MM.1S (cell line): ENCODE data around the gene MECP2.

Experiments
- DNase-seq: peaks from one replicate; pipeline ENCODE4 v3.0.0-alpha.2; 2015
- H2AFZ ChIP-seq: fragments of 300-600 bp; sonication (generic); 2 replicates; pipeline ENCODE4 v1.6.0; 2016; ENCODE audit warnings: antibody characterized with exemption, low read length
- H3F3A ChIP-seq: fragments of 300-600 bp; sonication (generic); 2 replicates; pipeline ENCODE4 v1.6.1; 2016; ENCODE audit warnings: mild to moderate bottlenecking, antibody characterized with exemption, low read length, moderate library complexity, mixed read lengths; ENCODE audit not compliant: insufficient read depth
- H3K27ac ChIP-seq: fragments of 300-600 bp; sonication (generic); 2 replicates; pipeline ENCODE4 v1.5.1; 2016; ENCODE audit warnings: mild to moderate bottlenecking, low read length
- H3K27me3 ChIP-seq: fragments of 300-600 bp; sonication (generic); replicated peaks from 2 replicates; pipeline ENCODE4 v1.6.0; 2016; ENCODE audit warnings: low read length; ENCODE audit not compliant: insufficient read depth
- H3K36me3 ChIP-seq: fragments of 300-600 bp; sonication (generic); replicated peaks from 2 replicates; pipeline ENCODE4 v1.6.1; 2016; ENCODE audit warnings: mild to moderate bottlenecking, low read length, mixed read lengths; ENCODE audit not compliant: insufficient read depth
- H3K4me1 ChIP-seq: fragments of 300-600 bp; sonication (generic); 2 replicates; pipeline ENCODE4 v1.6.1; 2016; ENCODE audit warnings: low read length, mixed read lengths
- H3K4me2 ChIP-seq: fragments of 300-600 bp; sonication (generic); 2 replicates; pipeline ENCODE4 v1.6.0; 2016; ENCODE audit warnings: low read depth, low read length
- H3K4me3 ChIP-seq: fragments of 300-600 bp; sonication (generic); 2 replicates; pipeline ENCODE4 v1.5.1; 2016; ENCODE audit warnings: low read length, mixed read lengths
- H3K79me2 ChIP-seq: fragments of 300-600 bp; sonication (generic); 2 replicates; pipeline ENCODE4 v1.6.1; 2016; ENCODE audit warnings: mixed run types, low read length, mixed read lengths
- H3K9ac ChIP-seq: fragments of 300-600 bp; sonication (generic); 2 replicates; pipeline ENCODE4 v1.6.1; 2016; ENCODE audit warnings: low read length, mixed read lengths
- H3K9me2 ChIP-seq: fragments of 300-600 bp; sonication (generic); replicated peaks from 2 replicates; pipeline ENCODE4 v1.6.1; 2016; ENCODE audit warnings: mild to moderate bottlenecking, low read length, mixed read lengths; ENCODE audit not compliant: insufficient read depth
- H3K9me3 ChIP-seq: fragments of 300-600 bp; sonication (generic); replicated peaks from 2 replicates; pipeline ENCODE4 v1.6.1; 2016; ENCODE audit warnings: mild to moderate bottlenecking, low read length, mixed read lengths; ENCODE audit not compliant: insufficient read depth
- H4K20me1 ChIP-seq: fragments of 300-600 bp; sonication (generic); 2 replicates; pipeline ENCODE4 v1.6.1; 2016; ENCODE audit warnings: mild to moderate bottlenecking, low read length, moderate library complexity, mixed read lengths; ENCODE audit not compliant: insufficient read depth
- CTCF ChIP-seq: fragments of 300-600 bp; sonication (generic); IDR thresholded peaks from 2 replicates; pipeline ENCODE4 v1.5.1; 2016; ENCODE audit warnings: antibody characterized with exemption, low read length, mixed read lengths
- EZH2 ChIP-seq: fragments of 300-600 bp; sonication (generic); optimal IDR thresholded peaks from 2 replicates; pipeline ENCODE3; 2017; ENCODE audit warnings: low read depth, mild to moderate bottlenecking, antibody characterized with exemption, low read length, mixed read lengths
- EZH2phosphoT487 ChIP-seq: fragments of 300-600 bp; sonication (generic); IDR thresholded peaks from 2 replicates; pipeline ENCODE4 v1.6.1; 2018; ENCODE audit warnings: antibody characterized with exemption, low read length

The MECP2 gene

GRCh38 chrX:154019061-154019621, 78.4 kb downstream of the MECP2 start:
- H3K36me3 ChIP-seq: no peaks in the 10 kb centered on the region
- H3K4me2 ChIP-seq: peak overlapping the region; percentile 75
- H3K79me2 ChIP-seq: peaks cover 56% of the 10 kb centered on the region
- H3K9ac ChIP-seq: peak overlapping the region; percentile 89
- H3K9me2 ChIP-seq: no peaks in the 10 kb centered on the region
- H3F3A ChIP-seq: peaks cover 7% of the 10 kb centered on the region; the same call in 1 of the 2 replicates
- no peaks in the 10 kb centered on the region for H3K27me3 ChIP-seq
- H2AFZ ChIP-seq: no peak overlapping the region
- H3K27ac ChIP-seq: peak overlapping the region; percentile 62; the same call in 1 of the 2 replicates
- no peak for DNase-seq
- peak overlapping the region; percentile 83 for H3K4me3 ChIP-seq
- H3K9me3 ChIP-seq: no peaks in the 10 kb centered on the region
- TF ChIP-seq EZH2 (no peak), EZH2phosphoT487 (no peak)
- H4K20me1 ChIP-seq: no peaks in the 10 kb centered on the region
- peaks cover 5% of the 10 kb centered on the region for H3K4me1 ChIP-seq

DNA sequence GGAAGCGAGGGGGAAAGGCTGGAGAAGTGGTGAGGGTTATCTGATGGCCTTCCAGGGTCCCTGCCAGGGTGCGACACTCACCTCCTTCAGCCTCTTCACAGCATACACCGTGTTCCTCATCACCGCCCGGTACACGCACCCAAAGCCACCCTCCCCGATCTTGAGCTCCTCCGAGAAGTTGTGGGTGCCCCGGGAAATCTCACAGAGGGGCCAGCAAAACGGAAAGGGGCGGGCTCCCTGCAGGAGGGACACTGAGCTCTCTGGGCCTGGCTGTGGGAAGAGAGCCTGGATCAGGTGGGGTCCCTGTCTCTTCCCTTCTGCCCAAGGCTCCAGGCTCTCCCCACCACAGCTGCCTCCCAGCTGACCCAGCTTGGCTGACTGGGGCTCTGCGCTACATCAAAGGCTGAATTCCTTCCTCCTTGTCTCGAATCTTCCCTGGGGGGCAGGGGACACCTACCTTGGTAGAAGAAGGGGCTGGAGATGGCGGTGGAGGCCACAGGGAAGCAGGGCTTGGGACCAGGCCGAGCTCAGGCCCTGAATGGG, 78.9 kb downstream of the MECP2 start:
- no peaks in the 10 kb centered on the region for H3K36me3 ChIP-seq
- H2AFZ ChIP-seq: no peak overlapping the region
- H3K9me2 ChIP-seq: no peaks in the 10 kb centered on the region
- peak overlapping the region; percentile 75 for H3K4me2 ChIP-seq
- TF ChIP-seq EZH2phosphoT487: no peak
- no peak for TF ChIP-seq CTCF
- no peak for TF ChIP-seq EZH2
- peaks cover 61% of the 10 kb centered on the region for H3K79me2 ChIP-seq
- H3K9ac ChIP-seq: peak overlapping the region; percentile 89
- peak overlapping the region; percentile 62; the same call in 1 of the 2 replicates for H3K27ac ChIP-seq
- peak overlapping the region; percentile 83 for H3K4me3 ChIP-seq
- peaks cover 9% of the 10 kb centered on the region for H3K4me1 ChIP-seq
- no peak for DNase-seq
- no peaks in the 10 kb centered on the region for H4K20me1 ChIP-seq
- H3F3A ChIP-seq: peaks cover 9% of the 10 kb centered on the region; the same call in 1 of the 2 replicates
- no peaks in the 10 kb centered on the region for H3K27me3 ChIP-seq
- no peaks in the 10 kb centered on the region for H3K9me3 ChIP-seq

DNA sequence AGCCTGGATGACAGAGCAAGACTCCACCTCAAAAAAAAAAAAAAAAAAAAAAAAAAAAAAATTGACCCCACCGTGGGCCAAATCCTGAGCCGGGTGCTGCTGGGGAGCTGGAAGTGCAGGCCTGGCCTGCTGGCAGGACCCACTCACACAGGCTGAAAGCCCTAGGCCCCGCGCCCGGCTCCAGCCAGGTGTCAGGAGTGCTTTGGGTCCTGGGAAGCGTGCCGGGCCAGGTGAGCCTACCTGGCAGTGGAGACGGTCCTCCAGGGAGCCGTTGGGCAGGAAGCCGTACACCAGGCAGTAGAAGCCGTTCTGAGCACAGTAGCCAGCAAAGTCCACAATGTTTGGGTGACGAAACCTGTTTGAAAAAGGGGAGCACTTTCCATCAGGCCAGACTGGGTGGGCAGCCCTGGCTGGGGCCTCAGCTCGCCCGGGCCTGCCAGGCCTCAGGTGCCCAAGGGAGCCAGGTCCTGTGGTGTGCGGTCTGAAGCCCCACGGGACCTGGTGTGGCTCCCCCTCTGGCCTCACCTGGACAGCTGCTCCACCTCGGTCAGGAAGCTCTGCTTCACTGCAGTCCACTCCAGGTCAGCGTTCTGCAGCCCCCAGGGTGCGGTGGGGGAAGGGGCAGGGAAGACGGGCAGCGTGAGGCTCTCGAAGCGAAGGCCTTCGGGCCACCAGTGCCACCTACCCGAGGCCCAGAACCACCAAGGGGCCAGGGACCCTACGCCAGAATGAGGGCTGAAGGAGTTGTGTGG, 79.6 kb downstream of the MECP2 start:
- Histone ChIP-seq H3K9me3 (no peaks in the 10 kb centered on the region), H3K9me2 (no peaks in the 10 kb centered on the region), H3K4me3 (peak overlapping the region; percentile 83), H3K27me3 (no peaks in the 10 kb centered on the region), H3K9ac (peak overlapping the region; percentile 89), H3K27ac (peak overlapping the region; percentile 62; the same call in 1 of the 2 replicates), H3F3A (peaks cover 10% of the 10 kb centered on the region; the same call in 1 of the 2 replicates), H3K79me2 (peaks cover 68% of the 10 kb centered on the region), H3K4me2 (peak overlapping the region; percentile 75), H3K4me1 (peaks cover 12% of the 10 kb centered on the region), H3K36me3 (no peaks in the 10 kb centered on the region), H4K20me1 (no peaks in the 10 kb centered on the region), H2AFZ (no peak overlapping the region)
- TF ChIP-seq EZH2 (no peak), CTCF (no peak), EZH2phosphoT487 (no peak)
- no peak for DNase-seq
